ENCODE measurements around the gene ANKS1B.

The ANKS1B gene

DNA sequence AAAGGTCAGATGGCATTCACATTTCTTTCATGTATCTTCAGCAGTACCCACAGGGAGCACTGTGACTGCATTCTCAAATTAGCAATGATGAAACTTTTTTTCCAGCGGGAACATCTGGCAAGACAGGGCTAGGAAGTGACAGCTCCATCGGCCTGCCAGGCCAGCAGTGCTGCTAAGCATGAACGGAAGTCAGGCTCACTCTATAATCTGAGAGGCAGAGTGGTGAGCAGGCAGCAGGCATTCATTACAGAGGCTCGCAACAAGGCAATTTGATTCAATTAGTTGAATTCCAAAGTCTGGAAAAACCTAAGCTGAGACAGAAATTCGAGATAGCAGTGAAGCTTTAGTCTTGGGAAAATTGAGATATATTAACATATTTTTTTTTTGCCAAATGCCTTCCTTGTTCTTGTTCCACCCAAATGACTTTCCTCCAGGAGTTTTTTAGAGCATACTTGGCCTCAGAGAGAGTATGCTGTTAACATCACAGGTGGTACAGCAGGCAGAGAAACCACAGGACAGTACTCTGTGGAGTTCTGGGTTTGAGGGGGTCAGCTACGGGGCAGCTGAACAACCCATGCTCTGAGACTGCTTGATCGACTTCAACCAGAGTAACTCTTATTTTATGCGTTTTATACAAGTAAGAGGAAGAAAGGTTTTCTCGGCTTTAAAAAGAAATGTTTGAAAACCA lies 924.8 kb downstream of the ANKS1B start:
- Histone ChIP-seq H3K27me3 (no peaks in the 10 kb centered on the region), H3K27ac (peak overlapping the region in 1 of 2 donors; percentile 28), H3K4me3 (no peak overlapping the region), H3K4me1 (peaks cover 0 to 5% (median 1%) of the 10 kb centered on the region in 4 donors), H3K36me3 (no peaks in the 10 kb centered on the region), H3K9me3 (no peaks in the 10 kb centered on the region)
- intact Hi-C loops (cut with DNase I; ENCODE audit: low total_unique reads) = no loop called here
- DNase-seq = peak; percentile 39 to 67
- TF ChIP-seq, protein P1, sequence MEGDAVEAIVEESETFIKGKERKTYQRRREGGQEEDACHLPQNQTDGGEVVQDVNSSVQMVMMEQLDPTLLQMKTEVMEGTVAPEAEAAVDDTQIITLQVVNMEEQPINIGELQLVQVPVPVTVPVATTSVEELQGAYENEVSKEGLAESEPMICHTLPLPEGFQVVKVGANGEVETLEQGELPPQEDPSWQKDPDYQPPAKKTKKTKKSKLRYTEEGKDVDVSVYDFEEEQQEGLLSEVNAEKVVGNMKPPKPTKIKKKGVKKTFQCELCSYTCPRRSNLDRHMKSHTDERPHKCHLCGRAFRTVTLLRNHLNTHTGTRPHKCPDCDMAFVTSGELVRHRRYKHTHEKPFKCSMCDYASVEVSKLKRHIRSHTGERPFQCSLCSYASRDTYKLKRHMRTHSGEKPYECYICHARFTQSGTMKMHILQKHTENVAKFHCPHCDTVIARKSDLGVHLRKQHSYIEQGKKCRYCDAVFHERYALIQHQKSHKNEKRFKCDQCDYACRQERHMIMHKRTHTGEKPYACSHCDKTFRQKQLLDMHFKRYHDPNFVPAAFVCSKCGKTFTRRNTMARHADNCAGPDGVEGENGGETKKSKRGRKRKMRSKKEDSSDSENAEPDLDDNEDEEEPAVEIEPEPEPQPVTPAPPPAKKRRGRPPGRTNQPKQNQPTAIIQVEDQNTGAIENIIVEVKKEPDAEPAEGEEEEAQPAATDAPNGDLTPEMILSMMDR (IDR thresholded peaks at IDR 0.05) = no peak

DNA sequence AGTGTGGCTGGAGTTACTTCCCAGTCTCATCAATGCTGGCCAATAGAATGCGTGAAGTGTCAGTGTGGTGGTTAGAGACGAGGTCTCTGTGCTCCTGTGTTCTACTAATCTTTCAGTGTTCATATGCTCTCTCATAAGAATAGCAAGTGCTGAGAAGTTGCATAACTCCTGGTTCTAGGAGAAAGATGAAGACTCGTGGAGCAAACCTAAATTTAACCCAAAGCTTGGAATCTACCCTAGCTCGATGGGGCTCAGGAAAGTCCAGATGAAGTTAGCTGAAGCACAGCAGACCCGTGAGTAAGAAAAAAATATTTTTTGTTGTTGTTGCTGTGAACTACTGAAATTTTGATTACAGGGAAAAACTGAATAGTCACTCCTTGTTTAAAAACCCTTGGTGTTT lies 927.1 kb downstream of the ANKS1B start:
- intact Hi-C loops (cut with DNase I; ENCODE audit: low total_unique reads) = no loop called here
- H3K9me3 ChIP-seq = no peaks in the 10 kb centered on the region
- H3K36me3 ChIP-seq = no peaks in the 10 kb centered on the region
- TF ChIP-seq, protein P1 (IDR thresholded peaks at IDR 0.05) = no peak
- no peak overlapping the region for H3K27ac ChIP-seq
- H3K27me3 ChIP-seq = no peaks in the 10 kb centered on the region
- peaks cover 0 to 16% (median 1%) of the 10 kb centered on the region in 4 donors for H3K4me1 ChIP-seq
- no peak for DNase-seq
- H3K4me3 ChIP-seq = no peak overlapping the region

DNA sequence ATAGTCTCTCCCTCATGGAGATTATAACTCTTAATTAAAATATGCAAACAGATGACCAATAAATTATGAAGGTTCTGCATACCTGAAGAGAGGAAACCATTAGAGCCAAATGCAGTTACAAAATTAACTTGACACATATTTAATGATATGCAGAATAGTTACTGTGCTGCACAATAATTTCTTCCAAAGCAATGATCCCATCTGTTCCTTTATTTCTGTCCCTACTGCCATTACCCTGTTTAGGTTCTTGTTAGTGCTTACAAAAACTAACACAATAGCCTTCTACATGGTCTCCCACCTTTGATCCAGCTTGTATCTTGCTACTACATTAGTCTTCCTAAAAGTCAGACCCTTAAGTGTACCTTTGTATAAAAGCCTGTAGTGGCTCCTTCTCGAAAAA lies 928.5 kb downstream of the ANKS1B start:
- no peaks in the 10 kb centered on the region for H3K36me3 ChIP-seq
- H3K4me3 ChIP-seq = no peak overlapping the region
- no peaks in the 10 kb centered on the region for H3K27me3 ChIP-seq
- TF ChIP-seq, protein P1 (IDR thresholded peaks at IDR 0.05) = no peak
- H3K27ac ChIP-seq = no peak overlapping the region
- H3K9me3 ChIP-seq = no peaks in the 10 kb centered on the region
- intact Hi-C loops (cut with DNase I; ENCODE audit: low total_unique reads) = no loop called here
- DNase-seq = no peak
- peaks cover 0 to 16% (median 1%) of the 10 kb centered on the region in 4 donors for H3K4me1 ChIP-seq

DNA sequence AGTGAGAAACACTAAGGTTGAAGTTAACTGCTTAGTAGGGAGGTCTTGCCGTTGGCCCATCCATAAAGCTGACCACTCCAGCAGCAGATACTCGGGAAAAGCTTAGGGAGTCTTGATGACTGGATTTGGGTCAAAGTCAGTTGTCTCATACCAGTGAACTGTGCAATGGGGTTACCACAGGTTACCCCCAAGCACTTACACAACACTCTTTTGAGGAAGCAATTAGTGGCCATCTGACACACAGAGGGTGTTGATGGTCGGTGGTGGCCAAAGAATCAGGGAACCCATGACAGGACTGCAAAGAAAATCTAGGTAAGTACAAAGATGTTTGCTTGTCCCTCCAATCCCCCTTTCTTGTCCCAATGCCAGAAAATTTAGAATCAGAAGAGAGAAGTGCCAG lies 929.4 kb downstream of the ANKS1B start:
- DNase-seq = no peak
- H3K4me1 ChIP-seq = peaks cover 0 to 16% (median 1%) of the 10 kb centered on the region in 4 donors
- no peaks in the 10 kb centered on the region for H3K27me3 ChIP-seq
- TF ChIP-seq, protein P1 (IDR thresholded peaks at IDR 0.05) = no peak
- H3K27ac ChIP-seq = no peak overlapping the region
- intact Hi-C loops (cut with DNase I; ENCODE audit: low total_unique reads) = no loop called here
- H3K36me3 ChIP-seq = no peaks in the 10 kb centered on the region
- no peak overlapping the region for H3K4me3 ChIP-seq
- H3K9me3 ChIP-seq = no peaks in the 10 kb centered on the region

DNA sequence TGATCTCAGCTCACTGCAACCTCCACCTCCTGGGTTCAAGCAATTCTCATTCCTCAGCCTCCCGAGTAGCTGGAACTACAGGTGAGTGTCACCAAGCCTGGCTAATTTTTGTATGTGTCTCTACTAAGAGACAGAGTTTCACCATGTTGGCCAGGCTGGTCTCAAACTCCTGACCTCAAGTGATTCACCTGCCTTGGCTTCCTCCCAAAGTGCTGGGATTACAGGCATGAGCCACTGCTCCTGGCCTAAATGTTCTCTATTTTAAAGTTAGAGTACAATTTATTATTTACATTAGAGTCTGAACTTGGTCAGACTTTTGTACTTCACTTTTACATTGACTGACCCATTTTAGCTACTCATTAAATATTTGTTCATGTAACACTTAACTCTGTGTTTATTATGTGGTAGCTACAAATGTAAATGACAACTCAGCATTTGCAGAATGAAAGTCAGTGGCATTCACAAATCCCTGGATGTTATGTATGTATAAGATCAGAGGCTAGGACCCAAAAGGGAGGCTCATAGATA lies 930.1 kb downstream of the ANKS1B start:
- peaks cover 0 to 11% (median 0%) of the 10 kb centered on the region in 4 donors for H3K4me1 ChIP-seq
- no peaks in the 10 kb centered on the region for H3K36me3 ChIP-seq
- H3K4me3 ChIP-seq = no peak overlapping the region
- H3K27ac ChIP-seq = no peak overlapping the region
- H3K27me3 ChIP-seq = no peaks in the 10 kb centered on the region
- intact Hi-C loops (cut with DNase I; ENCODE audit: low total_unique reads) = no loop called here
- H3K9me3 ChIP-seq = no peaks in the 10 kb centered on the region
- no peak for DNase-seq
- TF ChIP-seq, protein P1 (IDR thresholded peaks at IDR 0.05) = no peak
